ENCODE measurements around the gene WFDC1.

DNA sequence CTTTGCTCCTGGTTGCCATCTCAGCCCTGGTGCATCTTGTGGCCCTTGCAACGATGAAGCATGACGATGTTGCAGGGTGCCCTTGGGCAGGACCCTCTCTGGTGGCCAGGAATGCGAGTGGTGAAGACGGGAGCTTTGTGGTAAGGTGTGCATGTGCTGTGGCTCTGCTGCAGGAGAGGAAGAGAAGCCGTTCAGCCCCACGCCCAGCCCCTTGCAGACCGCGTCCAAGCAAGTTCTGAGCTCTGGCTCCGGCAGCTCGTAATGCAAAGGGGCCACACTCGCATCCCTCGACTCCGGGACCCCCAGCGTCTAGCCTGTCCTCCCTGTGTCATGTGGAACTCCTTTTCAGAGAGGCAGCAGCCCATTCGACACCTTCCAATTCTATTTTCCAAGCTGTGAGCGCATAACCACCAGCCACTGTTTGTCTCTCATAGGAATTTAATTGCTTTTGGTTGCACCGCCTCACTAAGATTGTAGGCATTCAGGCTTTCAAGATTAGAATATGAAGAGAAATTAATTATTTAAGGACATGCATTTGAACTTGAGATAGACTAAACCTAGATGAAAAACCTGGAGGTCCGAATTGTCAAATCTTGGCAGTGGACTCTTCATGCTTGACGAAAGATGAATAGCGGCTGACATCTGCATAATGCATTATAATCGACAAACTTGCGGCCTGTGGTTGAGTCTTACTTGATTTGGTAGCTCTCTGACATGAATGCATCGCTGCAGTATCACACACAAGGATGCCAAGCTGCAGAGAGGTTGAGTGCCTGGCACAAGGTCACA, 33.7 kb upstream of the WFDC1 start:
- TF ChIP-seq REST (IDR thresholded peaks at IDR 0.05; ENCODE audit: unreplicated experiment), result no peak
- TF ChIP-seq CTCF (conservative IDR thresholded peaks at IDR 0.05; ENCODE audit: low read depth in 2 of 2), result no peak
- no peak for TF ChIP-seq EZH2phosphoT487 (IDR thresholded peaks at IDR 0.05; ENCODE audit: unreplicated experiment)
- TF ChIP-seq EZH2 (IDR thresholded peaks at IDR 0.05; ENCODE audit: low read depth, unreplicated experiment), result no peak
- TF ChIP-seq POLR2AphosphoS5 (IDR thresholded peaks at IDR 0.05; ENCODE audit: low read depth), result no peak
- no peak for TF ChIP-seq ZNF331 (CRISPR knock-in tag; IDR thresholded peaks at IDR 0.05; ENCODE audit: low read depth)
- TF ChIP-seq NANOG (IDR thresholded peaks at IDR 0.05; ENCODE audit: borderline replicate concordance), result no peak
- TF ChIP-seq CREB1 (CRISPR knock-in tag; IDR thresholded peaks at IDR 0.05; ENCODE audit: low read depth), result no peak
- TF ChIP-seq ZNF114 (CRISPR knock-in tag; IDR thresholded peaks at IDR 0.05), result no peak
- TF ChIP-seq ETS1 (IDR thresholded peaks at IDR 0.05), result no peak
- TF ChIP-seq JUNB (IDR thresholded peaks at IDR 0.05; ENCODE audit: unreplicated experiment), result no peak
